Right lobe of liver (tissue), 4 donors: ENCODE results near the gene KREMEN1.

Experiments used
- POLR2A ChIP-seq: fragments of 450-650 bp; IDR thresholded peaks from one replicate; pipeline ENCODE4 v1.6.1; 2017; ENCODE audit warnings: antibody characterized with exemption, mild to moderate bottlenecking
- TF ChIP-seq, protein P1 (sequence below), 4 donors: fragments of 200-600 bp in 3 of 4; fragments of 450-650 bp in 1 of 4; IDR thresholded peaks; one replicate each; pipeline versions ENCODE4 v1.5.1 to v1.8.0; 2016 to 2022; ENCODE audit warnings: antibody characterized with exemption in 4 of 4, mild to moderate bottlenecking in 2 of 4
- donor health status: DM: no; HTN: no; CAD: no.
- donor health status: DM: no; HTN: no; CAD: no.
- donor health status: DM: no; HTN: yes; CAD: no.

DNA sequence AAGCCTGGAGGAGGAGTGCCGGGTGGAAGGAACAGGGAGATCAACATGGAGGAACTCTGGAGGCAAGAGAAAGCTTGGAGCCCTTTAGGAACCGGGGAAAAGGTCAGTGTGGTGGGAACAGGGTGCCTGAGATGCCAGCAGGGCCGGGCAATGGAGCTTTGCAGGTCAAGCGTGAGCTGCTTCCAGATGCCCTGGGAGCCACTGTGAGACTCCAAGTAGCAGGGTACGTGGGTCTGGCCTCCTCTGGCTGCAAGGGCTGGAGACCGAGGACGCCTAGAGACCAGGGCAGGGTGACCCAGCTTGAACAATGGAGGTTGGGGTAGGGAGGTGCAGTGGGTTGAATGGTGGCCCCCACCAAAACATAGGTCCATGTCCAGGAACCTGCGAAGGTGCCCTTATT, 117.2 kb downstream of the KREMEN1 start:
- no peak for TF ChIP-seq POLR2A
- TF ChIP-seq, protein P1, sequence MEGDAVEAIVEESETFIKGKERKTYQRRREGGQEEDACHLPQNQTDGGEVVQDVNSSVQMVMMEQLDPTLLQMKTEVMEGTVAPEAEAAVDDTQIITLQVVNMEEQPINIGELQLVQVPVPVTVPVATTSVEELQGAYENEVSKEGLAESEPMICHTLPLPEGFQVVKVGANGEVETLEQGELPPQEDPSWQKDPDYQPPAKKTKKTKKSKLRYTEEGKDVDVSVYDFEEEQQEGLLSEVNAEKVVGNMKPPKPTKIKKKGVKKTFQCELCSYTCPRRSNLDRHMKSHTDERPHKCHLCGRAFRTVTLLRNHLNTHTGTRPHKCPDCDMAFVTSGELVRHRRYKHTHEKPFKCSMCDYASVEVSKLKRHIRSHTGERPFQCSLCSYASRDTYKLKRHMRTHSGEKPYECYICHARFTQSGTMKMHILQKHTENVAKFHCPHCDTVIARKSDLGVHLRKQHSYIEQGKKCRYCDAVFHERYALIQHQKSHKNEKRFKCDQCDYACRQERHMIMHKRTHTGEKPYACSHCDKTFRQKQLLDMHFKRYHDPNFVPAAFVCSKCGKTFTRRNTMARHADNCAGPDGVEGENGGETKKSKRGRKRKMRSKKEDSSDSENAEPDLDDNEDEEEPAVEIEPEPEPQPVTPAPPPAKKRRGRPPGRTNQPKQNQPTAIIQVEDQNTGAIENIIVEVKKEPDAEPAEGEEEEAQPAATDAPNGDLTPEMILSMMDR (IDR thresholded peaks at IDR 0.05) = no peak
